Endothelial cell (in vitro differentiated cells): Measurements from ENCODE around the gene NDUFB10. TPM values are rescaled to one million over a fixed set of nuclear protein-coding genes. Genes with fewer than 3 reads are reported as not detected.

ENCODE experiments used
- DNase-seq: peaks from one replicate; pipeline ENCODE4 v3.0.0; 2021; ENCODE audit warnings: low spot score
- H3K27ac Mint-ChIP-seq: one replicate; pipeline ENCODE4 v1.8.0; 2021; ENCODE audit warnings: mixed read lengths, inconsistent platforms; ENCODE audit not compliant: unreplicated experiment
- H3K27me3 Mint-ChIP-seq: one replicate; pipeline ENCODE4 v1.8.0; 2021; ENCODE audit warnings: mild to moderate bottlenecking, moderate library complexity, mixed read lengths, inconsistent platforms; ENCODE audit not compliant: unreplicated experiment
- H3K36me3 Mint-ChIP-seq: one replicate; pipeline ENCODE4 v1.8.0; 2021; ENCODE audit warnings: mild to moderate bottlenecking, low read depth, mixed read lengths, inconsistent platforms; ENCODE audit not compliant: unreplicated experiment
- H3K4me1 Mint-ChIP-seq: one replicate; pipeline ENCODE4 v1.8.0; 2021; ENCODE audit warnings: mild to moderate bottlenecking, mixed read lengths, inconsistent platforms; ENCODE audit not compliant: unreplicated experiment
- H3K4me3 Mint-ChIP-seq: one replicate; pipeline ENCODE4 v1.8.0; 2021; ENCODE audit warnings: mild to moderate bottlenecking, mixed read lengths, inconsistent platforms; ENCODE audit not compliant: unreplicated experiment
- H3K9me3 Mint-ChIP-seq: one replicate; pipeline ENCODE4 v1.8.0; 2021; ENCODE audit warnings: mixed read lengths, inconsistent platforms; ENCODE audit not compliant: unreplicated experiment
- total RNA-seq: library from RNA; stranded (reverse); fragmentation: NEBNext Ultra II Directional; extraction: Animal tissue kit (Norgen Biotek cat#: 25700); gene quantifications from one replicate; pipeline ENCODE4 v1.2.1, GENCODE V29; 2021; ENCODE audit not compliant: unreplicated experiment
- TF ChIP-seq, protein P1 (sequence below): fragments of 200-600 bp; sonication (generic); IDR thresholded peaks from one replicate; pipeline ENCODE4 v1.5.0; 2021; ENCODE audit warnings: antibody characterized with exemption; ENCODE audit not compliant: unreplicated experiment

The NDUFB10 gene
- total RNA-seq, 1 donor from 2014 or later, result 122 TPM

DNA sequence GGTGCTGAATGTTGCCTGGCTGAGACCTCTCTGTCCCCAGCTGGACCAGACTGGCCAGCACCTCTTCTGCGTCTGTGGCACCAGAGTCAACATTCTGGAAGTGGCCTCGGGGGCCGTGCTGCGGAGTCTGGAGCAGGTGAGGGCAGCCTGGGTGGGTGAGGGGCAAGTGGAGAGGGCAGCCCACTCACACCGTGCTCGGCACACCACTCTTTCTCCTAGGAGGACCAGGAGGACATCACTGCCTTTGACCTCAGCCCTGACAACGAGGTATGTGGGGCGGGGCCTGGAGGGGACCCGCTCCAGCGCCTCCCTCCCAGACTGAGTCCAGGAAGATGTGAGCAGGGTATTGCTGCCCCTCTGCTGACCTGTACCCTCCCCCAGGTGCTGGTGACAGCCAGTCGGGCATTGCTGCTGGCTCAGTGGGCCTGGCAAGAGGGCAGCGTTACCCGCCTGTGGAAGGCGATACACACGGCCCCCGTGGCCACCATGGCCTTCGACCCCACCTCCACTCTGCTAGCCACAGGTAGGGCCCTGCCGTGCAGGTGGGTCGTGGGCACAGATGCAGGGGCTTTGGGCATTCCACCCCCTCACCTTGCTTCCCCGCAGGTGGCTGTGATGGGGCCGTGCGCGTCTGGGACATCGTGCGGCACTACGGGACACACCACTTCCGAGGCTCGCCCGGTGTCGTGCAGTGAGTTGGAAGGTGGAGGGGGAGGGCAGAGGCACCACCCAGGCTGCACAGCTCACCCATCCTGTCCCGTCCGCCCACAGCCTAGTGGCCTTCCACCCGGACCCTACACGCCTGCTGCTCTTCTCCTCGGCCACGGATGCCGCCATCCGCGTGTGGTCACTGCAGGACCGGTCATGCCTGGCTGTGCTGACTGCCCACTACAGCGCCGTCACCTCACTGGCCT, 15.1 kb downstream of the NDUFB10 start:
- Mint-ChIP-seq H3K4me3 (no peak overlapping the region), H3K27ac (no peak overlapping the region), H3K36me3 (no peaks in the 10 kb centered on the region), H3K27me3 (peaks cover 10% of the 10 kb centered on the region), H3K4me1 (peaks cover 12% of the 10 kb centered on the region), H3K9me3 (no peaks in the 10 kb centered on the region)
- no peak for DNase-seq
- TF ChIP-seq, protein P1, sequence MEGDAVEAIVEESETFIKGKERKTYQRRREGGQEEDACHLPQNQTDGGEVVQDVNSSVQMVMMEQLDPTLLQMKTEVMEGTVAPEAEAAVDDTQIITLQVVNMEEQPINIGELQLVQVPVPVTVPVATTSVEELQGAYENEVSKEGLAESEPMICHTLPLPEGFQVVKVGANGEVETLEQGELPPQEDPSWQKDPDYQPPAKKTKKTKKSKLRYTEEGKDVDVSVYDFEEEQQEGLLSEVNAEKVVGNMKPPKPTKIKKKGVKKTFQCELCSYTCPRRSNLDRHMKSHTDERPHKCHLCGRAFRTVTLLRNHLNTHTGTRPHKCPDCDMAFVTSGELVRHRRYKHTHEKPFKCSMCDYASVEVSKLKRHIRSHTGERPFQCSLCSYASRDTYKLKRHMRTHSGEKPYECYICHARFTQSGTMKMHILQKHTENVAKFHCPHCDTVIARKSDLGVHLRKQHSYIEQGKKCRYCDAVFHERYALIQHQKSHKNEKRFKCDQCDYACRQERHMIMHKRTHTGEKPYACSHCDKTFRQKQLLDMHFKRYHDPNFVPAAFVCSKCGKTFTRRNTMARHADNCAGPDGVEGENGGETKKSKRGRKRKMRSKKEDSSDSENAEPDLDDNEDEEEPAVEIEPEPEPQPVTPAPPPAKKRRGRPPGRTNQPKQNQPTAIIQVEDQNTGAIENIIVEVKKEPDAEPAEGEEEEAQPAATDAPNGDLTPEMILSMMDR, result no peak

DNA sequence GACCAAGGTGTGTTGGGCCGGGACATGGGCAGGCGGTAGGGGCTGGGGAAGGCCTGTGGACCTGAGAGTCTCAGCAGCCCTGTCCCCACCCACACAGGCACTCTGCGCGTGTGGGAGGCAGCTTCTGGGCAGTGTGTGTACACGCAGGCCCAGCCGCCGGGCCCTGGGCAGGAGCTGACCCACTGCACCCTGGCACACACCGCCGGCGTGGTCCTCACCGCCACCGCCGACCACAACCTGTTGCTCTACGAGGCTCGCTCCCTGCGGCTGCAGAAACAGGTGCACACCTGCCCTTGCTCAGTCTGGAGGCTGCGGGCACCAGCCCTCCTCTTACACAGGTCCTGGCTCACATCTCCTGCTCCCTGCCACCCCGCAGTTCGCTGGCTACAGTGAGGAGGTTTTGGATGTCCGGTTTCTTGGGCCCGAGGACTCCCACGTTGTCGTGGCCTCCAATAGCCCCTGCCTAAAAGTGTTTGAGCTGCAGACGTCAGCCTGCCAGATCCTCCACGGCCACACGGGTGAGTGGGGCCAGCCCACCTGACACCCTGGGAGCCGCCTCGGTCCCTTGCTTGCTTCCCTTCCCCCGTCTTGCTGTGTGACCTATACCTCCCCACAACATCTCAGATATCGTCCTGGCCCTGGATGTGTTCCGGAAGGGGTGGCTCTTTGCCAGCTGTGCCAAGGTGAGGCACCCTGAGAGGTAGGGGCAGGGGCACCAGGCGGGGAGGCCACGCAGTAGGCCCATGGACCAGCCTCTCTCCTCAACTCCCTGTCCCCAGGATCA, 16.3 kb downstream of the NDUFB10 start:
- H3K27me3 Mint-ChIP-seq, result peaks cover 12% of the 10 kb centered on the region
- no peak overlapping the region for H3K27ac Mint-ChIP-seq
- no peaks in the 10 kb centered on the region for H3K36me3 Mint-ChIP-seq
- H3K4me3 Mint-ChIP-seq, result no peak overlapping the region
- no peak for DNase-seq
- peaks cover 12% of the 10 kb centered on the region for H3K4me1 Mint-ChIP-seq
- TF ChIP-seq, protein P1, result no peak
- no peaks in the 10 kb centered on the region for H3K9me3 Mint-ChIP-seq

DNA sequence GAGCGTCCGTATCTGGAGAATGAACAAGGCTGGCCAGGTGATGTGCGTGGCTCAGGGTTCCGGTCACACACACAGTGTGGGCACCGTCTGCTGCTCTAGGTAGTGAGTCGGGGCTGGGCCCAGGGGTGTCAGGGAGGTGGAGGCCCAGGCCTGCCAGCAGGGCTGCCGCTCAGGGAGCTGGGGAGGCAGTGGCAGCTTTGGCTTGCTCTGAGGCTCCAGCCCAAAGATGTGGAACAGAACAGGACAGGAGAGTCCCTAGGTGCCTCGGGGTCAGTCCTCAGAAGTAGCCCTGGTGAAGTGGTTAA, 16.8 kb downstream of the NDUFB10 start:
- H3K27ac Mint-ChIP-seq, result no peak overlapping the region
- H3K4me3 Mint-ChIP-seq, result no peak overlapping the region
- H3K36me3 Mint-ChIP-seq, result no peaks in the 10 kb centered on the region
- TF ChIP-seq, protein P1, result no peak
- no peaks in the 10 kb centered on the region for H3K9me3 Mint-ChIP-seq
- H3K27me3 Mint-ChIP-seq, result peaks cover 13% of the 10 kb centered on the region
- H3K4me1 Mint-ChIP-seq, result peaks cover 12% of the 10 kb centered on the region
- no peak for DNase-seq

DNA sequence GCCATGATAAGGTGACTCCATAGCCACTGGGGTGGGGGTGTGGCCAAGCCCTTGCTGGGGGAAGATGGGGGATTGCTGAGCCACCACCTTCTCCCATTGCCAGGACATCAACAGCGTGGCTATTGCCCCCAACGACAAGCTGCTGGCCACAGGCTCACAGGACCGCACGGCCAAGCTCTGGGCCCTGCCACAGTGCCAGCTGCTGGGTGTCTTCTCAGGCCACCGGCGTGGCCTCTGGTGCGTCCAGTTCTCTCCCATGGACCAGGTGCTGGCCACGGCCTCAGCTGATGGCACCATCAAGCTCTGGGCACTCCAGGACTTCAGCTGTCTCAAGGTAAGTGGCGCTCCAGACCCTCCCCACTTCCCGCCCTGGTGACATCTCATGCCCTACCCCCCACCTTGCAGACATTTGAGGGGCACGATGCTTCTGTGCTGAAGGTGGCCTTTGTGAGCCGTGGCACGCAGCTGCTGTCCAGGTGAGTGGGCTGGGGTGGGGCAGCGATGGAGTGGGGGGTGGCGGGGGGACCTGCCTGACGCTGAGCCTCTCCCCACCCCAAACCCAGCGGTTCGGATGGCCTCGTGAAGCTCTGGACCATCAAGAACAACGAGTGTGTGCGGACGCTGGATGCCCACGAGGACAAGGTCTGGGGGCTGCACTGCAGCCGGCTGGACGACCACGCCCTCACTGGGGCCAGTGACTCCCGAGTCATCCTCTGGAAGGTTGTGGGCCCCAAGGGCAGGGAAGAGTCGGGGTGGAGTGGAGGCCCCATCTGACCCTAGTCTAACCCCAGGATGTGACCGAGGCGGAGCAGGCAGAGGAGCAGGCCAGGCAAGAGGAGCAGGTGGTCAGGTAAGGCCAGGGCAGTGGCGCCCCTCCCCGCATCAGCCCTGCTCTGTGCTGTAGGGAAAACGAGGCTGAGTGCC, 17.9 kb downstream of the NDUFB10 start:
- Mint-ChIP-seq H3K9me3 (no peaks in the 10 kb centered on the region), H3K4me1 (peaks cover 9% of the 10 kb centered on the region), H3K27me3 (peaks cover 18% of the 10 kb centered on the region), H3K4me3 (no peak overlapping the region), H3K36me3 (no peaks in the 10 kb centered on the region), H3K27ac (no peak overlapping the region)
- no peak for DNase-seq
- TF ChIP-seq, protein P1, result no peak
